Measurements from ENCODE around the gene ISY1. TPM values are rescaled to one million over a fixed set of nuclear protein-coding genes. Genes with fewer than 3 reads are reported as not detected.

The ISY1 gene
- total RNA-seq, 1 experiment from 2014 or later: 35.6 TPM

- Histone ChIP-seq H3K36me3 (ENCODE audit: control insufficient read depth, insufficient read depth, low read length) (no peaks in the 10 kb centered on the region), H3K27me3 (replicated peaks; ENCODE audit: control insufficient read depth, insufficient read depth, low read length) (no peaks in the 10 kb centered on the region), H3K9me3 (no peaks in the 10 kb centered on the region), H3K4me3 (ENCODE audit: low read depth, low read length) (no peak overlapping the region), H3K4me1 (no peaks in the 10 kb centered on the region)
- no peaks in the 10 kb centered on the region for H3K4me1 Mint-ChIP-seq (ENCODE audit: low read depth, unreplicated experiment)
- no peaks in the 10 kb centered on the region for H3K36me3 Mint-ChIP-seq (ENCODE audit: insufficient read depth, unreplicated experiment)
- H3K27ac Mint-ChIP-seq (ENCODE audit: unreplicated experiment): no peak overlapping the region
- BruUV-seq (replicated peaks): no TSS peak
- no peak for TF ChIP-seq CTCF (IDR thresholded peaks at IDR 0.05; ENCODE audit: insufficient read depth in 1 of 2, low read depth in 1 of 2, low read length in 1 of 2, severe bottlenecking in 1 of 2, unreplicated experiment in 1 of 2)
- POLR2A ChIA-PET: no interaction called here
- DNase-seq: no peak
- intact Hi-C loops (cut with micrococcal nuclease; ENCODE audit: unreplicated experiment): no loop called here
- no peaks in the 10 kb centered on the region for H3K9me3 Mint-ChIP-seq (ENCODE audit: unreplicated experiment)
- H3K4me3 Mint-ChIP-seq (ENCODE audit: unreplicated experiment): no peak overlapping the region
- peaks cover 2% of the 10 kb centered on the region for H3K27me3 Mint-ChIP-seq (ENCODE audit: insufficient read depth, unreplicated experiment)
- CTCF ChIA-PET: no interaction called here
Observed at GRCh38 chr3:129205109-129205832, 44.4 kb upstream of the ISY1 start.

GRCh38 chr3:129204473-129204872, 43.6 kb upstream of the ISY1 start:
- Histone ChIP-seq H3K36me3 (ENCODE audit: control insufficient read depth, insufficient read depth, low read length) (no peaks in the 10 kb centered on the region), H3K27me3 (replicated peaks; ENCODE audit: control insufficient read depth, insufficient read depth, low read length) (no peaks in the 10 kb centered on the region), H3K4me3 (ENCODE audit: low read depth, low read length) (no peak overlapping the region), H3K4me1 (no peaks in the 10 kb centered on the region), H3K9me3 (no peaks in the 10 kb centered on the region)
- BruUV-seq (replicated peaks): no TSS peak
- no peak for DNase-seq
- intact Hi-C loops (cut with micrococcal nuclease; ENCODE audit: unreplicated experiment): no loop called here
- H3K9me3 Mint-ChIP-seq (ENCODE audit: unreplicated experiment): no peaks in the 10 kb centered on the region
- no peaks in the 10 kb centered on the region for H3K36me3 Mint-ChIP-seq (ENCODE audit: insufficient read depth, unreplicated experiment)
- POLR2A ChIA-PET: no interaction called here
- CTCF ChIA-PET: no interaction called here
- H3K4me3 Mint-ChIP-seq (ENCODE audit: unreplicated experiment): no peak overlapping the region
- H3K4me1 Mint-ChIP-seq (ENCODE audit: low read depth, unreplicated experiment): no peaks in the 10 kb centered on the region
- no peak overlapping the region for H3K27ac Mint-ChIP-seq (ENCODE audit: unreplicated experiment)
- peaks cover 2% of the 10 kb centered on the region for H3K27me3 Mint-ChIP-seq (ENCODE audit: insufficient read depth, unreplicated experiment)
- TF ChIP-seq CTCF (IDR thresholded peaks at IDR 0.05; ENCODE audit: insufficient read depth in 1 of 2, low read depth in 1 of 2, low read length in 1 of 2, severe bottlenecking in 1 of 2, unreplicated experiment in 1 of 2): no peak

GRCh38 chr3:129199366-129199765, 38.5 kb upstream of the ISY1 start:
- Histone ChIP-seq H3K9me3 (no peaks in the 10 kb centered on the region), H3K4me1 (no peaks in the 10 kb centered on the region), H3K4me3 (ENCODE audit: low read depth, low read length) (no peak overlapping the region), H3K36me3 (ENCODE audit: control insufficient read depth, insufficient read depth, low read length) (no peaks in the 10 kb centered on the region), H3K27me3 (replicated peaks; ENCODE audit: control insufficient read depth, insufficient read depth, low read length) (no peaks in the 10 kb centered on the region)
- no peak overlapping the region for H3K27ac Mint-ChIP-seq (ENCODE audit: unreplicated experiment)
- no peak overlapping the region for H3K4me3 Mint-ChIP-seq (ENCODE audit: unreplicated experiment)
- POLR2A ChIA-PET: no interaction called here
- no peaks in the 10 kb centered on the region for H3K36me3 Mint-ChIP-seq (ENCODE audit: insufficient read depth, unreplicated experiment)
- H3K4me1 Mint-ChIP-seq (ENCODE audit: low read depth, unreplicated experiment): no peaks in the 10 kb centered on the region
- H3K27me3 Mint-ChIP-seq (ENCODE audit: insufficient read depth, unreplicated experiment): peaks cover 2% of the 10 kb centered on the region
- TF ChIP-seq CTCF (IDR thresholded peaks at IDR 0.05; ENCODE audit: insufficient read depth in 1 of 2, low read depth in 1 of 2, low read length in 1 of 2, severe bottlenecking in 1 of 2, unreplicated experiment in 1 of 2): no peak
- no peak for DNase-seq
- no TSS peak for BruUV-seq (replicated peaks)
- intact Hi-C loops (cut with micrococcal nuclease; ENCODE audit: unreplicated experiment): no loop called here
- H3K9me3 Mint-ChIP-seq (ENCODE audit: unreplicated experiment): no peaks in the 10 kb centered on the region
- CTCF ChIA-PET: no interaction called here
